NCI-H524 (cell line): ENCODE data around the gene CCL4.

Experiments used
- DNase-seq, 2 experiments: peaks; one replicate each; lab custom pipeline; 2025; lab: John Stamatoyannopoulos, UW

CCL4 gene

GRCh38 chr17:36144014-36144413 is 40.4 kb downstream of the CCL4 start:
- no peak for DNase-seq

DNA sequence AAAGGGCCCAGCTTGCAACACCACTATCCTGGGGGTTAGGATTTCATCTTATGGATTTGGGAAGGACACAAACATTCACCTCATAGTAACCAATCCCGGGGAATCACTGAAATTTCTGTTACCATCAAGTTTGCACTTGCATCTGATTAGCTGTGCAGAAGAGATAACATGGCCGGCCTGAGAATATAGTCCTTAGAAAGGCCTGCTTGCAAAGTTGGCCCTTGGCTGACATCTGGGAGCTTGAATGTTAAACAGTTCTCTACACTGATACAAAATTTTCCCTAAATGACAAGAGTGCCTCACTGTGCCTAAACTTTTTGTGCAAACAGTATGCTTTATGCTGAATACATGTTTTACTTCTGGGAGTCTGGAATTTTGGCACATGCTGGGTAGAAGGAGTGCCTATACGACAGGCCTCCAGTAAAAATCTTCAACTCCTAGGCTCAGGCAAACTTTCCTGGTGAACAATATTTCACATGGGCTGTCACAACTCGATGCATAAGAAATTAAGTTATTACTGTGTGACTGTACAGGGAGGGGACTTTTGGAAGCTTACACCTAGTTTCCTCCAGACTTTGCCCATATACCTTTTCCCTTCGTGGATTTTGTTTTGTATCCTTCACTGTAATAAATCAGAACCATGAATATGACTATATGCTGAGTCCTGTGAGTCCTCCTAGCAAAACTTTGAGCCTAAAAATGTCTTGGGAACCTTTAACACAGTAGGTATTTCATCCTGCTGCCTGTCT is 41.5 kb downstream of the CCL4 start:
- DNase-seq: no peak

DNA sequence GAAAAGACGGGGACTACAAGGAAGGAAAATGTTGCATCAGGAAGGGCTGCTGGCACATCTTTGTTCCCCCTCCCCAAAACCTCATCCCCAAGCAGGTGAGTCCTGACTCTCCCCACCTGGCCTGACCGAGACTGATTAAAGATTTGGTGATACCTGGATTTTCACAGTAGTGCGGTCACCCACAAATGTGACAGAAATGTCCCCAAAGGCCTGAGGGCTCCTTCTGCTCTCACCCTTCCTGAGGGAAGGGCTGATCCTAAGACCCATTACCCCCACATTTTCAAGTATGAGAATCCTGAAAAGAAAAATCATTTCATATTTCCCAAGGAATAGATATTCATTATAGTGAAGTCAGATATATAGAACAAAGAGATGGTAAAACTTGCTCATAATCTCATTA is 44.0 kb downstream of the CCL4 start:
- DNase-seq: no peak

- peak; percentile 21 to 60 for DNase-seq
Observed at GRCh38 chr17:36148559-36149295, 45.1 kb downstream of the CCL4 start.

DNA sequence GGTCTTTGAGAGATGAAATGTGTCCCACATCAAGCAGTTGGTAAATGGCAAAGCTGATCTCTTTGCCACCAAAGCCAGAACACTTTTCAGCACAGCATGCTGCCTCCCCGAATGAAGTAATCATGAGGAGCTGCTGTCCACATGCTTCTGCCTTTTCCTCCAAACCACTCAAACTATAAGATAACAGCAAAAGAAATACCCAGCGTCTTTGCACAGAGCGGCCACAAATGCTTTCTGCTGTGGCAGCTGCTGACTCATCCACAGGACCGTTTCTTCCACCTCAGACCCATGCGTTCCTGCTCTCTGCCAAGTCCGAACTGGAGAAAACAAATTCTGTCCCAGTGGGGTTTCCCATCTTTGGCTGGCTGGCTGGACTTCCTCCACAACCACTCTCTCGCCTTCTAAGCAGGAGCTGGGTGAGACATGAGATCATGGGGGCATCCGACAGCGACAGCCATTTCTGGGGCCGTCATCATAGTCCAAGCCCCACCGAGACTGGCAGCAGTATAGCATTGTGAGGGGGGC is 45.7 kb downstream of the CCL4 start:
- no peak for DNase-seq

DNA sequence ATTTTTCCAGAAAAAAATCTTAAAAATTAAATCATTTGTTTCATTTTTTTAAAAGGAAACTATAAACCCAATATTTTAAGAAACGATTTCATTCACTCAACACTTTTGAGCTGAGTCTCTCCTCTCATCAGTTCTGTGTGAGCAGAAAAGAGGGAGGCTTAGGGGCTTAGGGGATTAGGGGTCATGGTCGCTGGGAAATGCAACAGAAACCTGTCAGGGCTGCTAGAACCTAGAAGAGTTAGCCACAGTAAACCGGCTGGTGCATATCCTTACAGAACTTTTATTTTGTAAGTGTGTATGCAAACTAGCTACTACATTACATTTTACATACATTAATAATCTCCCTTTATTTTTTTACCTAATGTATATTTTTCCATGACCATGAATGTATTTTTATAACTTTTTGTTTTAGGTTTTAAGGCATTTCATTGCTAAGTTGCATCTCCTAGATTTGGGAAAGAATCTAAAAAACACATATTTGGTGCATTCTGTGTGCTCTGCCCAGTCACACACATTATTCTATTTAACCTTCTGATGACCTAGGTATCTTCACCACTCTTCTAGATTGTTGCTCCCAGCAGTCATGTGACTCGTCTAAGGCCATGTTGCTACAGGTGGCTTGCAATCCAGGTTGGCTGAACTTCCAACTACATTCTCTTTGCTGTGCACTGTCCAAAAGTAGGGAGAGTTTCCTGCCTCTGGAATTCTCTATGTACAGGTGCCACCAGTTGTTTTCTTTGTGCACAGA is 48.4 kb downstream of the CCL4 start:
- no peak for DNase-seq

- no peak for DNase-seq
Observed at GRCh38 chr17:36152639-36153120, 49.1 kb downstream of the CCL4 start.

DNA sequence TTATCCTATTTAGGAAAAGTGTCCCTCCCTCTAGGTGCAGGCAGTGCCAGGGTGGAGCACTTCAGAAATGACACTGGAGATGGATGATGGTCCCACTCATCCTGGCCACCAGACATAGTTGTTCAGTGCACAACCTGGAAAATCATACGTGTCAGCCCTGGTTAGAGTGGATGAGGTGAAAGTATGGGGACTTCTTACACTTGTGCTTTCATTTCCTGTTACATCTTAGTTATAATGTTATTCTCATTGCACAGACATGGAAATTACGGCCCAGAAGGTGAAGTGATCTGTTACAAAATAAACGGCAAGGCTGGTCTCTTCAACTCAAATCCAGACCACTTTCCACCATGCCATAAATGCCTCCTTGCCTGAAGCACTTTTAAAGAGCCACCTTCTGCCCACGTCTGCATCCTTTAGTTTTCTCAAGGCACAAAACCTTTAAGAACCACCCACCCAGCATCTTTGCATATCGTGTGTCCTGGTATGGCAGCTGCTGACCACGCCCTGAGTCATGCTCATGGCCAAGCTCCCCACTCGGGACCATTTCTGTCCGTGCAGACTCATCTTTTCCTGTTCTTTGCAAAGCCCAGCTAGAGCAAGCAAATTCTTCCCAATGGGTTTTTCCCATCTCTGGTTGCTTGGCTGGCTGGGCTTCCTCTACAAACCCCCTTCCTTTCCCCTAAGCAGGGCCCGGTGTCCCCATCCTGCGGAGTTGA is 50.4 kb downstream of the CCL4 start:
- DNase-seq: no peak
